Occipital lobe (tissue), 2 donors: ENCODE data around the gene CTBP1. TPM values are rescaled to one million over a fixed set of nuclear protein-coding genes. Genes with fewer than 3 reads are reported as not detected.

Experiments
- DNase-seq: peaks from one replicate; lab custom pipeline; 2025; lab: John Stamatoyannopoulos, UW
- total RNA-seq: library from RNA; depleted of rRNA; stranded (reverse); fragments of >200 nt; gene quantifications from one replicate; pipeline ENCODE4 v1.2.3, GENCODE V29; 2014

CTBP1 gene
- total RNA-seq, 1 donor from 2014 or later = 237 TPM

- no peak for DNase-seq
Measured at GRCh38 chr4:1199556-1200331, 49.2 kb downstream of the CTBP1 start.

- DNase-seq = no peak
Measured at GRCh38 chr4:1198098-1198844, 50.7 kb downstream of the CTBP1 start.

GRCh38 chr4:1196421-1197183 is 52.3 kb downstream of the CTBP1 start:
- DNase-seq = no peak

- DNase-seq = no peak
Measured at GRCh38 chr4:1195891-1196401, 53.0 kb downstream of the CTBP1 start.

- DNase-seq = no peak
Measured at GRCh38 chr4:1195109-1195671, 53.7 kb downstream of the CTBP1 start.

- DNase-seq = no peak
Measured at GRCh38 chr4:1194010-1194900, 54.7 kb downstream of the CTBP1 start.

- DNase-seq = no peak
Measured at GRCh38 chr4:1193206-1194009, 55.5 kb downstream of the CTBP1 start.

- DNase-seq = no peak
Measured at GRCh38 chr4:1192493-1193205, 56.3 kb downstream of the CTBP1 start.

- peak; percentile 81 for DNase-seq
Measured at GRCh38 chr4:1192091-1192492, 56.8 kb downstream of the CTBP1 start.

GRCh38 chr4:1191621-1192020 is 57.3 kb downstream of the CTBP1 start:
- no peak for DNase-seq

- no peak for DNase-seq
Measured at GRCh38 chr4:1187182-1187581, 61.7 kb downstream of the CTBP1 start.

- DNase-seq = no peak
Measured at GRCh38 chr4:1183985-1184773, 64.8 kb downstream of the CTBP1 start.

- no peak for DNase-seq
Measured at GRCh38 chr4:1182313-1182712, 66.6 kb downstream of the CTBP1 start.

GRCh38 chr4:1180663-1181062 is 68.3 kb downstream of the CTBP1 start:
- no peak for DNase-seq

GRCh38 chr4:1179976-1180375 is 69.0 kb downstream of the CTBP1 start:
- DNase-seq = no peak

- no peak for DNase-seq
Measured at GRCh38 chr4:1179089-1179441, 69.9 kb downstream of the CTBP1 start.

- DNase-seq = no peak
Measured at GRCh38 chr4:1178300-1179088, 70.4 kb downstream of the CTBP1 start.
